Measurements from ENCODE around the gene PMP22. TPM values are rescaled to one million over a fixed set of nuclear protein-coding genes. Genes with fewer than 3 reads are reported as not detected.

Gene PMP22
- total and polyA plus RNA-seq, 2 of the 13 experiments (the other 11 are each of a cell fraction or from before 2014, with no cell fraction given): 5.7 to 6.2 TPM

GRCh38 chr17:15257258-15257788 lies 7.8 kb downstream of the PMP22 start (continued):
- no peak for TF ChIP-seq IRF9 (CRISPR knock-in tag; IDR thresholded peaks at IDR 0.05; ENCODE audit: borderline replicate concordance)
- 0 out of 2 replicates have a peak, but pooled peaks have one; percentile 19 for TF ChIP-seq DZIP1 (CRISPR knock-in tag; IDR thresholded peaks at IDR 0.05)
- TF ChIP-seq ARID4A (CRISPR knock-in tag; IDR thresholded peaks at IDR 0.05; ENCODE audit: borderline replicate concordance): peak; percentile 38; the same call in 1 of the 2 replicates
- peak; percentile 76; the same call in 1 of the 2 replicates for TF ChIP-seq ZBTB4 (CRISPR knock-in tag; IDR thresholded peaks at IDR 0.05; ENCODE audit: borderline replicate concordance)
- no peak for TF ChIP-seq REST (IDR thresholded peaks at IDR 0.05; ENCODE audit: borderline replicate concordance in 1 of 2, low read depth in 1 of 2, low read length in 2 of 2)
- no peak for TF ChIP-seq FOXO1 (CRISPR knock-in tag; IDR thresholded peaks at IDR 0.05)
- TF ChIP-seq TBX2 (CRISPR knock-in tag; IDR thresholded peaks at IDR 0.05; ENCODE audit: borderline replicate concordance): 0 out of 2 replicates have a peak, but pooled peaks have one; percentile 25
- 0 out of 2 replicates have a peak, but pooled peaks have one; percentile 18 for TF ChIP-seq NFE2 (CRISPR knock-in tag; IDR thresholded peaks at IDR 0.05)
- TF ChIP-seq SIX1 (CRISPR knock-in tag; IDR thresholded peaks at IDR 0.05; ENCODE audit: borderline replicate concordance): 0 out of 2 replicates have a peak, but pooled peaks have one; percentile 9
- TF ChIP-seq SRSF1 (optimal IDR thresholded peaks at IDR 0.05; ENCODE audit: low read depth, low read length): peak; percentile 37
- peak; percentile 66 for TF ChIP-seq RAD21 (CRISPR knock-in tag; IDR thresholded peaks at IDR 0.05)
- TF ChIP-seq GABPB1 (CRISPR knock-in tag; IDR thresholded peaks at IDR 0.05): peak; percentile 27; the same call in 1 of the 2 replicates

Data from HepG2 (cell line).